Measurements from ENCODE around the gene CTAGE15. TPM values are rescaled to one million over a fixed set of nuclear protein-coding genes. Genes with fewer than 3 reads are reported as not detected.
A peak's percentile ranks its signal among the peaks of the same experiment; 100 is the strongest.
"Not testable (repeated sequence)": the region's sequence is repeated elsewhere in the genome, so short reads cannot be mapped to it uniquely, and the experiment has no call there.

CTAGE15 gene
- polyA plus RNA-seq, 1 experiment: not detected

- H3K27ac ChIP-seq (ENCODE audit: low read depth, low read length); H3K9me3 ChIP-seq (ENCODE audit: control insufficient read depth, insufficient read depth, low read length); DNase-seq (ENCODE audit: low read depth, low spot score); CTCF ChIA-PET; POLR2A ChIA-PET; H3K4me3 ChIP-seq (ENCODE audit: low read depth, low read length); H3K27me3 ChIP-seq (ENCODE audit: control insufficient read depth, insufficient read depth, low read length): not testable (repeated sequence)
- TF ChIP-seq CTCF (IDR thresholded peaks at IDR 0.05; ENCODE audit: low read depth, low read length): peak; percentile 21
These were observed 48.5 kb downstream of the CTAGE15 start for GRCh38 chr7:143620058-143620457.

- H3K27me3 ChIP-seq (ENCODE audit: control insufficient read depth, insufficient read depth, low read length); H3K9me3 ChIP-seq (ENCODE audit: control insufficient read depth, insufficient read depth, low read length); H3K27ac ChIP-seq (ENCODE audit: low read depth, low read length); DNase-seq (ENCODE audit: low read depth, low spot score); CTCF ChIA-PET; POLR2A ChIA-PET: not testable (repeated sequence)
- 0 out of 2 replicates have a peak within 1 kb of the TSS, but pooled peaks have one; percentile 34 for H3K4me3 ChIP-seq (ENCODE audit: low read depth, low read length)
These were observed 49.0 kb downstream of the CTAGE15 start, which contains the start of gene TCAF2 for GRCh38 chr7:143620646-143621045. TCAF2 (plus strand) TSS chr7:143620974.

GRCh38 chr7:143621175-143621574 lies 49.6 kb downstream of the CTAGE15 start:
- CTCF ChIA-PET; POLR2A ChIA-PET; H3K4me3 ChIP-seq (ENCODE audit: low read depth, low read length); H3K27ac ChIP-seq (ENCODE audit: low read depth, low read length); DNase-seq (ENCODE audit: low read depth, low spot score); H3K9me3 ChIP-seq (ENCODE audit: control insufficient read depth, insufficient read depth, low read length); H3K27me3 ChIP-seq (ENCODE audit: control insufficient read depth, insufficient read depth, low read length): not testable (repeated sequence)

GRCh38 chr7:143622130-143622529 lies 50.5 kb downstream of the CTAGE15 start:
- CTCF ChIA-PET; POLR2A ChIA-PET; H3K4me3 ChIP-seq (ENCODE audit: low read depth, low read length); DNase-seq (ENCODE audit: low read depth, low spot score); H3K27ac ChIP-seq (ENCODE audit: low read depth, low read length); H3K27me3 ChIP-seq (ENCODE audit: control insufficient read depth, insufficient read depth, low read length); H3K9me3 ChIP-seq (ENCODE audit: control insufficient read depth, insufficient read depth, low read length): not testable (repeated sequence)

Small RNAs within 50 kb of the gene (small RNA-seq; reads per million reads assigned to genes)
- gene AC073264.2 (ENCODE audit: insufficient read length, low read depth) (not detected), gene RNU6-162P (ENCODE audit: insufficient read length, low read depth) (not detected)

Other genes starting within 250 kb of the CTAGE15 start
- 3.1 and 4.2 TPM in 2 replicates for gene FAM131B, start 209.1 kb upstream of the CTAGE15 start, polyA plus RNA-seq (2011; rRNA removed)
- 32.6 and 76.4 TPM in 2 replicates for gene ZYX, start 190.5 kb upstream of the CTAGE15 start, polyA plus RNA-seq (2011; rRNA removed)
- 0.09 TPM in 1 of 2 replicates, not detected in the other for gene EPHA1, start 162.9 kb upstream of the CTAGE15 start, polyA plus RNA-seq (2011; rRNA removed)
- not detected in 2 replicates for gene TAS2R60, start 128.3 kb upstream of the CTAGE15 start, polyA plus RNA-seq (2011; rRNA removed)
- not detected in 2 replicates for gene TAS2R41, start 93.9 kb upstream of the CTAGE15 start, polyA plus RNA-seq (2011; rRNA removed)
- gene TCAF2, start 49.2 kb downstream of the CTAGE15 start, polyA plus RNA-seq (2011; rRNA removed): 2.5 and 2.6 TPM in 2 replicates
- not detected in 2 replicates for gene CTAGE6, start 185.9 kb downstream of the CTAGE15 start, polyA plus RNA-seq (2011; rRNA removed)